ENCODE data around the gene SENP6. TPM values are rescaled to one million over a fixed set of nuclear protein-coding genes. Genes with fewer than 3 reads are reported as not detected.

The SENP6 gene
- total RNA-seq, 1 donor from 2014 or later: 202 TPM

- Histone ChIP-seq H3K27me3 (no peaks in the 10 kb centered on the region), H3K9ac (peak overlapping the region; percentile 91), H3K4me2 (peak overlapping the region; percentile 90), H3K36me3 (no peaks in the 10 kb centered on the region), H3K4me3 (peak overlapping the region; percentile 69), H3K9me3 (ENCODE audit: low read depth) (no peaks in the 10 kb centered on the region), H3F3A (ENCODE audit: low read depth) (peaks cover 23% of the 10 kb centered on the region), H3K4me1 (peaks cover 8% of the 10 kb centered on the region), H3K27ac (peak overlapping the region; percentile 96), H4K20me1 (ENCODE audit: low read depth) (peaks cover 2% of the 10 kb centered on the region), H3K79me2 (ENCODE audit: low read depth) (peaks cover 58% of the 10 kb centered on the region), H2AFZ (replicated peaks) (no peak overlapping the region)
- peaks cover 3% of the 10 kb centered on the region for H3K27me3 Mint-ChIP-seq (ENCODE audit: insufficient read depth, low read depth)
- H3K4me3 Mint-ChIP-seq: peak overlapping the region; percentile 92
- peak overlapping the region; percentile 69 for H3K27ac Mint-ChIP-seq
- peaks cover 22% of the 10 kb centered on the region for H3K4me1 Mint-ChIP-seq
- peaks cover 7% of the 10 kb centered on the region for H3K9me3 Mint-ChIP-seq
- TF ChIP-seq, protein P1, sequence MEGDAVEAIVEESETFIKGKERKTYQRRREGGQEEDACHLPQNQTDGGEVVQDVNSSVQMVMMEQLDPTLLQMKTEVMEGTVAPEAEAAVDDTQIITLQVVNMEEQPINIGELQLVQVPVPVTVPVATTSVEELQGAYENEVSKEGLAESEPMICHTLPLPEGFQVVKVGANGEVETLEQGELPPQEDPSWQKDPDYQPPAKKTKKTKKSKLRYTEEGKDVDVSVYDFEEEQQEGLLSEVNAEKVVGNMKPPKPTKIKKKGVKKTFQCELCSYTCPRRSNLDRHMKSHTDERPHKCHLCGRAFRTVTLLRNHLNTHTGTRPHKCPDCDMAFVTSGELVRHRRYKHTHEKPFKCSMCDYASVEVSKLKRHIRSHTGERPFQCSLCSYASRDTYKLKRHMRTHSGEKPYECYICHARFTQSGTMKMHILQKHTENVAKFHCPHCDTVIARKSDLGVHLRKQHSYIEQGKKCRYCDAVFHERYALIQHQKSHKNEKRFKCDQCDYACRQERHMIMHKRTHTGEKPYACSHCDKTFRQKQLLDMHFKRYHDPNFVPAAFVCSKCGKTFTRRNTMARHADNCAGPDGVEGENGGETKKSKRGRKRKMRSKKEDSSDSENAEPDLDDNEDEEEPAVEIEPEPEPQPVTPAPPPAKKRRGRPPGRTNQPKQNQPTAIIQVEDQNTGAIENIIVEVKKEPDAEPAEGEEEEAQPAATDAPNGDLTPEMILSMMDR (IDR thresholded peaks at IDR 0.05): no peak
- TF ChIP-seq EZH2 (IDR thresholded peaks at IDR 0.05): no peak
- TF ChIP-seq EZH2phosphoT487 (IDR thresholded peaks at IDR 0.05): no peak
- H3K36me3 Mint-ChIP-seq: peaks cover 19% of the 10 kb centered on the region
- DNase-seq (ENCODE audit: low spot score): no peak
These were observed 912 bp upstream of the SENP6 start for GRCh38 chr6:75600768-75601167.

DNA sequence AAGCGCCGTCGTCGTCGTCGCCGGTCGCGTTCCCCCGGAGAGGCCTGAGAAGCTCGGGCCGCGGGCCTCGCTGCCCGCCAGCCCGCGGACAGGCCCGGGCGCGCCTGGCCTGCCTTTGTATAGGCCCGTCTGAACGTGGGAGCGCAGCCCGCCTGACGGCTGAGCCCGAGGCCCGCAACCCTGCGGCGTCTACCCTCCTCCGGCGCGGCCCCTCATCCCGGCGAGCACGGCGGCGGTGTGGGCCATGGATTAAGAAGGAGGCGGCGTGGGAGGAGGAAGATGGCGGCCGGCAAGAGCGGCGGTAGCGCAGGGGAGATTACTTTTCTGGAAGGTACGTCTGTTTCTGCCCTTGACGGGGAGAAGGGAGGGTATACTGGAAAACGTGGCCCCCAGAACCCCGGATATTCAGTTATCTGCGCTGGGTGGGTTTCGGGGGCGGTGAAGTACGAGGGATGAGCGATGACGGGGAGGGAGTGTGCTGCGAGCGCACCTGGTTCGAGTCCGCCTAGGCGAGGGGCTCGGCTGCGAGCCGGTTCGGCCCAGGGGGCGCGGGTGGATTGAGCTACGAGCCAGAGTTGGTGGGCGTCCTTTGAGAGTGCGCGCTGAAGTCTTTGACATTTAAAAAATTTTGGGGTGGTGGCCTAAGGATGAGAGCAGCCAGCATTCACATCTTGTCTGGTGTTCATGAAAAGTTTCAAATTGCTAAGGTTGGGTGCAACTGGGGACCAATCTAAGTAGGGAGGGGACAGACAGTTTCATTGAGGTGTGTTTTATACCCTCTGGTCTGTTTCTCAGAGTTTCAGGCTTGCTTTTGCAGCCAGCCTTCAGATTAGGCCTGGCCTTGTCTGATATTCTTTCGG, 796 bp downstream of the SENP6 start:
- peak overlapping the region; percentile 47 for H2AFZ ChIP-seq (replicated peaks)
- peak overlapping the region; percentile 90 for H3K4me2 ChIP-seq

DNA sequence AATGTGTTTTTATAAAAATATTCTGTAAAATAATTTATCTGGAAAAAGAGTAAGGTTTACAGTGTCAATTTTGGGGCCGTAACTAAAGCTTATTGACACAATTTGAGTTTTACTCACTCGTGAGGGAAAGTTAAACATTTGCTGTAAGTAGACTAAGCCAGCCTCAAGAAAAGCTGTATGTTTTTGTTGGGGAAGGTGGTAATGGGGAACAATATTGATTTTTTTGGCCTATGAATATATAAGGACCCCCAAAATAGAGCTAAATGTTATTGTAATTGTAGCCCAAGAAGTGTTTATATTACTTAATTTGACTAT, 1.4 kb downstream of the SENP6 start:
- H3K27ac Mint-ChIP-seq: peak overlapping the region; percentile 99
- H3K4me3 ChIP-seq: peak overlapping the region; percentile 69
- peaks cover 13% of the 10 kb centered on the region for H3K9me3 Mint-ChIP-seq
- no peaks in the 10 kb centered on the region for H3K36me3 ChIP-seq
- peaks cover 23% of the 10 kb centered on the region for H3F3A ChIP-seq (ENCODE audit: low read depth)
- peaks cover 28% of the 10 kb centered on the region for H3K36me3 Mint-ChIP-seq
- peak overlapping the region; percentile 90 for H3K4me2 ChIP-seq
- no peaks in the 10 kb centered on the region for H3K27me3 ChIP-seq
- peak overlapping the region; percentile 99 for H3K4me3 Mint-ChIP-seq
- no peaks in the 10 kb centered on the region for H3K9me3 ChIP-seq (ENCODE audit: low read depth)
- DNase-seq (ENCODE audit: low spot score): no peak
- no peak overlapping the region for H2AFZ ChIP-seq (replicated peaks)
- H4K20me1 ChIP-seq (ENCODE audit: low read depth): peaks cover 20% of the 10 kb centered on the region
- H3K27ac ChIP-seq: peak overlapping the region; percentile 96
- peaks cover 8% of the 10 kb centered on the region for H3K4me1 ChIP-seq
- peaks cover 3% of the 10 kb centered on the region for H3K27me3 Mint-ChIP-seq (ENCODE audit: insufficient read depth, low read depth)
- peaks cover 24% of the 10 kb centered on the region for H3K4me1 Mint-ChIP-seq
- TF ChIP-seq, protein P1 (IDR thresholded peaks at IDR 0.05): no peak
- no peak for TF ChIP-seq EZH2 (IDR thresholded peaks at IDR 0.05)
- peaks cover 81% of the 10 kb centered on the region for H3K79me2 ChIP-seq (ENCODE audit: low read depth)
- peak overlapping the region; percentile 91 for H3K9ac ChIP-seq

More for the DNA sequence above, 796 bp downstream of the SENP6 start:
- no peaks in the 10 kb centered on the region for H3K36me3 ChIP-seq
- H3K4me1 Mint-ChIP-seq: peaks cover 24% of the 10 kb centered on the region
- peak overlapping the region; percentile 99 for H3K4me3 Mint-ChIP-seq
- H3K9ac ChIP-seq: peak overlapping the region; percentile 91
- TF ChIP-seq EZH2 (IDR thresholded peaks at IDR 0.05) (no peak), EZH2phosphoT487 (IDR thresholded peaks at IDR 0.05) (no peak)
- TF ChIP-seq, protein P1 (IDR thresholded peaks at IDR 0.05): no peak
- H3K79me2 ChIP-seq (ENCODE audit: low read depth): peaks cover 75% of the 10 kb centered on the region
- H3K27ac Mint-ChIP-seq: peak overlapping the region; percentile 99
- H3K9me3 ChIP-seq (ENCODE audit: low read depth): no peaks in the 10 kb centered on the region
- no peaks in the 10 kb centered on the region for H3K27me3 ChIP-seq
- peaks cover 16% of the 10 kb centered on the region for H4K20me1 ChIP-seq (ENCODE audit: low read depth)
- H3K27me3 Mint-ChIP-seq (ENCODE audit: insufficient read depth, low read depth): peaks cover 3% of the 10 kb centered on the region
- H3K9me3 Mint-ChIP-seq: peaks cover 11% of the 10 kb centered on the region
- peaks cover 27% of the 10 kb centered on the region for H3K36me3 Mint-ChIP-seq
- peak; percentile 80 for DNase-seq (ENCODE audit: low spot score)
- peaks cover 23% of the 10 kb centered on the region for H3F3A ChIP-seq (ENCODE audit: low read depth)
- H3K4me3 ChIP-seq: peak overlapping the region; percentile 69
- peak overlapping the region; percentile 96 for H3K27ac ChIP-seq
- H3K4me1 ChIP-seq: peaks cover 8% of the 10 kb centered on the region
